Measurements from ENCODE around the gene CNNM4.

Gene CNNM4

GRCh38 chr2:96806468-96807126 is 45.9 kb downstream of the CNNM4 start:
- TF ChIP-seq, protein P1, sequence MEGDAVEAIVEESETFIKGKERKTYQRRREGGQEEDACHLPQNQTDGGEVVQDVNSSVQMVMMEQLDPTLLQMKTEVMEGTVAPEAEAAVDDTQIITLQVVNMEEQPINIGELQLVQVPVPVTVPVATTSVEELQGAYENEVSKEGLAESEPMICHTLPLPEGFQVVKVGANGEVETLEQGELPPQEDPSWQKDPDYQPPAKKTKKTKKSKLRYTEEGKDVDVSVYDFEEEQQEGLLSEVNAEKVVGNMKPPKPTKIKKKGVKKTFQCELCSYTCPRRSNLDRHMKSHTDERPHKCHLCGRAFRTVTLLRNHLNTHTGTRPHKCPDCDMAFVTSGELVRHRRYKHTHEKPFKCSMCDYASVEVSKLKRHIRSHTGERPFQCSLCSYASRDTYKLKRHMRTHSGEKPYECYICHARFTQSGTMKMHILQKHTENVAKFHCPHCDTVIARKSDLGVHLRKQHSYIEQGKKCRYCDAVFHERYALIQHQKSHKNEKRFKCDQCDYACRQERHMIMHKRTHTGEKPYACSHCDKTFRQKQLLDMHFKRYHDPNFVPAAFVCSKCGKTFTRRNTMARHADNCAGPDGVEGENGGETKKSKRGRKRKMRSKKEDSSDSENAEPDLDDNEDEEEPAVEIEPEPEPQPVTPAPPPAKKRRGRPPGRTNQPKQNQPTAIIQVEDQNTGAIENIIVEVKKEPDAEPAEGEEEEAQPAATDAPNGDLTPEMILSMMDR (conservative IDR thresholded peaks at IDR 0.05; ENCODE audit: low read length) = no peak
- no peak overlapping the region for H3K4me3 ChIP-seq (ENCODE audit: low read length)
- no peak for DNase-seq (ENCODE audit: low read depth)

- TF ChIP-seq, protein P1 (conservative IDR thresholded peaks at IDR 0.05; ENCODE audit: low read length) = no peak
- DNase-seq (ENCODE audit: low read depth) = no peak
- H3K4me3 ChIP-seq (ENCODE audit: low read length) = no peak overlapping the region
These were observed 46.4 kb downstream of the CNNM4 start for GRCh38 chr2:96807127-96807471.

DNA sequence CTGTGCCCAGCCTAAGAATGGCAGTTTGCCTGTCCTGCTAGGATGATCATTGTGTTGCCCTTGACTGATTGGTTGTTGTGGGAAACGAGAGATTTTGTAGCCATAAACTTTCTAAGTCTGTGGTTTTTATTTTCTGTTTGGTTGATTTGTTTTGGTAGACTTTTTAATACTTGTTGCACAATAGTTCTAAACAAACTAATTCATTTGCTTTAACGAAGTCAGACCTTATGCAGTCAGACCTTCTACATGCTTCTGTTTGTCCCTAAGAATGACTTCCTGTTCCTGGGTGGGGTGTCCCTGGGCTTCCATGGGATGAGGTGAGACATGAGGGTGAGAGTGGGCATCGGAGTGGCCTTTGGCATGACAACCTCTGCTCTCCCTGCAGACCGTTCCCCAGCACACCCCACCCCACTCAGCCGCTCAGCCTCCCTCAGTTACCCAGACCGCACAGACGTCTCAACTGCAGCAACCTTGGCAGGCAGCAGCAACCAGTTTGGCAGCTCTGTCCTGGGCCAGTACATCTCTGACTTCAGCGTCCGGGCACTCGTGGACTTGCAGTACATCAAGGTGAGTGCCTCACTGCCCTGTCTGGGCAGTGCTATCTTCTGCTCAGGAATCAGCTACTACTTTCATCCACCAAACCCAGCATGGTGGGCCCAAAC is 47.6 kb downstream of the CNNM4 start:
- H3K4me3 ChIP-seq (ENCODE audit: low read length) = no peak overlapping the region

GRCh38 chr2:96809216-96809882 is 48.6 kb downstream of the CNNM4 start:
- DNase-seq (ENCODE audit: low read depth) = no peak
- TF ChIP-seq, protein P1 (conservative IDR thresholded peaks at IDR 0.05; ENCODE audit: low read length) = no peak
- H3K4me3 ChIP-seq (ENCODE audit: low read length) = no peak overlapping the region

More for the DNA sequence above, 47.6 kb downstream of the CNNM4 start:
- DNase-seq (ENCODE audit: low read depth) = no peak
- TF ChIP-seq, protein P1 (conservative IDR thresholded peaks at IDR 0.05; ENCODE audit: low read length) = no peak

GRCh38 chr2:96809951-96810782 is 49.5 kb downstream of the CNNM4 start:
- no peak overlapping the region for H3K4me3 ChIP-seq (ENCODE audit: low read length)
- no peak for DNase-seq (ENCODE audit: low read depth)
- TF ChIP-seq, protein P1 (conservative IDR thresholded peaks at IDR 0.05; ENCODE audit: low read length) = no peak

DNA sequence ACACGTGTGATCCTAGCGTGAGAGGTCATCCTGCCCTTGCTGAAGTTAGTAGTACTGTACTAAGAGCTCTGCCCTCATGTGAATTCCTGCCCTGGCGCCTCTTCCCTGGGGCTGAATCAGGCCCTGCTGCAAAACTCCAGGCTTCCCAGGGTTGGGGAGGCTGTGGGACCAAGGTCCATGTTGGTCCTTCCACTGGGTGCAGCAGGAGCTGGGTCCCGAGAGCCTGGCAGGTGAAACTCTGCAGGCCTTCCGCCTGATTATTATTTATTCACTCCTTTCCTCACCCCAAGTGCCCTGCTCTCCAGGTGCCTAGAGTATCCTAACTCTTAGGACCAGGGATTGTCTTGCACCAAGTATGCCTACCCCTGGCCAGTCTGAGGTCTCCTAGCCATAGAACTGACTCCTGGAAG is 50.1 kb downstream of the CNNM4 start:
- TF ChIP-seq, protein P1 (conservative IDR thresholded peaks at IDR 0.05; ENCODE audit: low read length) = no peak
- no peak overlapping the region for H3K4me3 ChIP-seq (ENCODE audit: low read length)
- DNase-seq (ENCODE audit: low read depth) = no peak

Measured in AG10803 (cell line).